GM03348 (cell line): ENCODE results near the gene ASAP2.

Source experiments
- DNase-seq: peaks from one replicate; pipeline ENCODE4 v3.0.0; 2012; ENCODE audit warnings: low spot score

Gene ASAP2

DNA sequence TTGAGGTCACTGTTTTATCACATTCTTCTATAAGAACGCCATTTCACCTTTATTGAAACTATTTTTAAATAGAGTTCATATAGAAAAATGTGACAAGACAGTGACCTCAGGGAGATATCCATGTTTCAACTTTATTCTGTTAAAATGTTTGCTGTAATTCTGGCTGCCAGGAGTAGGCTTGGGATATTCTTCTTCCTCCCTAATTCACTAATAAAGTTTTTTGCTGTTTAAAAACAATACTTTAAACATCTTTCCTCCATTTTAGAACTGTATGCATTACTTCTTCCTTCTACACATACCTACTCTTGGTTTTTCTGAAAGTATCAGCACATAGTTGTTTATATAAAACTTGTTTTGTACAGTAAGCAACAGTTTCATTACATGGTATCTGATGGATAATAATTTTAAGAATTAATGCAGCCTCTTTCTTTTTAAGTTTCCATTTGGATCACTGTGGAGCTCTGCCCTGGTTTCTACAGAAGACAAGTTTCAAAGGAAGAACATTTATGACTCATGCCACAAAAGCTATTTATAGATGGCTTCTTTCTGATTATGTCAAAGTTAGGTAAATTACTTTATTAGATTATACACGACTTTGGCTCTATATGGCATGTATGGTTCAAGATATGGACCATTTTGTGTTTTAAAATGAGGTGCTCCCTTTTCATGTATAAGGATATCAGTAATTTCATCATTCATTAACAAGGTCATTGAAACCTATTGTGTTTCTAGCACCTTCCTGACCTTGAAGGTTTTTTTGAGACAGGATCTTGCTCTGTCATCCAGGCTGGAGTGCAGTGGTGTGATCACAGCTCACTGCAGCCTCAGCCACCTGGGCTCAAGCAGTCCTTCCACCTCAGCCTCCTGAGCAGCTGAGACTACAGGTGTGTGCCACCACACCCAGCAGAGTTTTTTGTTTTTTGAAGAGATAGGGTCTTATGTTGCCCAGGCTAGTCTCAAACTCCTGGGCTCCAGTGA is 224.0 kb downstream of the ASAP2 start:
- peak; percentile 27 for DNase-seq

GRCh38 chr2:9434489-9434888 is 227.9 kb downstream of the ASAP2 start:
- no peak for DNase-seq

DNA sequence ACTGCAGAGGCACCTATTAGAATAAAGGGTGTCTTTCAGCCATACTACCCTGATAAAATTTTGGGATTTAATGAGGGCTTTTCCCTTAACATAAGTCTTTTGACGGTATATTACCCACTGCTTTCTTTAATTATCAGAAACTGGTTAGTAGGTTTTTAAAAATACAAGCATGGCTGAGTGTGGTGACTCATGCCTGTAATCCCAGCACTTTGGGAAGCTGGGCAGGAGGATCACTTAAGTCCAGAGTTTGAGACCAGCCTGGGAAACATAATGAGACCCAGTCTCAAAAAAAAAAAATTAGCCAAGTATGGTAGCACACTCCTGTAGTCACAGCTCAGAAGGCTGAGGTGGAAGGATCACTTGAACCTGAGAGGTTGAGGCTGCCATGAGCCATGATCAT is 232.9 kb downstream of the ASAP2 start:
- DNase-seq: no peak

GRCh38 chr2:9440058-9440727 is 233.6 kb downstream of the ASAP2 start:
- DNase-seq: peak; percentile 57

DNA sequence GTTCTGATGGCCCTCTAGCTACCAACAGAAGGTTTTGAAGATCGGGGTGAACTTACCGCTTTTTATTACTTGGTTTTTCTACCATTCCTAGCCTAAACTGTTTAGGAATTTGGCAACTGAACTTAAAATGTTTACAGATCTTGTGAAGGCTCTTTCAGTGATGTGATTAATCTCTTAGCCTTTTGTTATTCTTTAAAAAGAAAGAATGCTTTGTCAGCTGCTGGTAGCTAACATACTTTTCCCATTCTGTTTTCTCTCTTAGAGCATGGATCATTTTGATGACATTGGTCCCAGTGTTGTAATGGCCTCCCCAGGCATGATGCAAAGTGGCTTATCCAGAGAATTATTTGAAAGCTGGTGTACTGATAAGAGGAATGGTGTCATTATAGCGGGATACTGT is 234.9 kb downstream of the ASAP2 start:
- no peak for DNase-seq

- DNase-seq: no peak
Observed at GRCh38 chr2:9443526-9443925, 236.9 kb downstream of the ASAP2 start.

- no peak for DNase-seq
Observed at GRCh38 chr2:9445089-9445488, 238.5 kb downstream of the ASAP2 start.

DNA sequence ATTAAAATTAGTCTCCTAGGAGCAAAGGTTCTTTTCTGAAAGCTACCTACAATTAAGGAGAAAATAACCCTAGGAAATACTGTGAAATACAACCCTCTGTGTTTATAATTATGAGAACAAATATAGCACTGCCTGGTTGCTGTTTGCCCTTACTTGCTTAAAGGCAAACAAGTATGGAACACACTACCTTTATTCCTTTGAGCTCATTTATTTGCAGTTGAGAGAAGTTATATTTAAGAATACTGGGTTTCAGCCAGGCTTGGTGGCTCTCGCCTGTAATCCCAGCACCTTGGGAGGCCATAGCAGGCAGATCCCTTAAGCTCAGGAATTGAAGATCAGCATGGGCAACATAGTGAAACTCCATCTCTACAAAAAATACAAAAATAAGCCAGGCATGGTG is 244.6 kb downstream of the ASAP2 start:
- no peak for DNase-seq
